ENCODE data around the gene ALG3.

DNA sequence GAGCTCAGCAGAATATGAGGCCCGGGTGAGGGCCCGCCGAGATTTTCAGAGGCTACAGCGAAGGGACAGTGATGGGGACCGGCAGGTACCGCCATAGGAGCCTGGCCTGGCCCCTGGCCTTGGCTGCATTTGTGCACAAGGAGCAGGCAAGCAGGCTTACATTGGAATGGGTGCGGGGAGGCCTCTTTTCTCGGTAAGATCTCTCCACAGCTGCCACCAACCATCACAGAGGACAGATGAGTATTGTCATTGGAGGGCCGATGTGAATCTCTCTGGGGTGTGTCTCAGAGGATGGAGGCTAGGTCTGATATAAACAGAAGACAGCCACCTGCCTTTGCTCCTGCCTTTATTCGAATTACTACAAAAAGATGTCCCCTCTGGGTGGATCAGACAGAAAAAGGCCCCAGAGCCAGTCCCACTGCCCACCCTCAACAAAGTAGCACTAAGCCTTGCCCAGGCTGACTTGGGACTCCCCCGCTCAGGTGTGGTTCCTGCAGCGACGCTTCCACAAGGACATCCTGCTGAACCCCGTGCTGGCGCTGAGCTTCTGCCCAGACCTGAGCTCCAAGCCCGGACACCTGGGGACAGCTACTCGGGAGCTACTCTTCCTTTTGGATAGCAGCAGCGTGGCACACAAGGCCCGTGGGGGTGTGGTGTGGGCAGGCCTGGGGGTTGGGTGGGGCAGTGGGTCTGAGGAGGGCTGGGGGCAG, 13.9 kb downstream of the ALG3 start:
- TF ChIP-seq YY1 (IDR thresholded peaks at IDR 0.05; ENCODE audit: insufficient read depth, insufficient read length) (no peak), SUZ12 (IDR thresholded peaks at IDR 0.05; ENCODE audit: extremely low read depth, insufficient read depth, insufficient read length) (no peak), ZNF274 (IDR thresholded peaks at IDR 0.05; ENCODE audit: low read depth, low read length) (no peak)
